ENCODE results near the gene TULP4.
A peak's percentile ranks its signal among the peaks of the same experiment; 100 is the strongest.
"Not testable (repeated sequence)": the region's sequence is repeated elsewhere in the genome, so short reads cannot be mapped to it uniquely, and the experiment has no call there.

Gene TULP4

GRCh38 chr6:158529629-158530028 is 217.4 kb downstream of the TULP4 start:
- DNase-seq (ENCODE audit: low read depth in 2 of 2), result no peak

DNA sequence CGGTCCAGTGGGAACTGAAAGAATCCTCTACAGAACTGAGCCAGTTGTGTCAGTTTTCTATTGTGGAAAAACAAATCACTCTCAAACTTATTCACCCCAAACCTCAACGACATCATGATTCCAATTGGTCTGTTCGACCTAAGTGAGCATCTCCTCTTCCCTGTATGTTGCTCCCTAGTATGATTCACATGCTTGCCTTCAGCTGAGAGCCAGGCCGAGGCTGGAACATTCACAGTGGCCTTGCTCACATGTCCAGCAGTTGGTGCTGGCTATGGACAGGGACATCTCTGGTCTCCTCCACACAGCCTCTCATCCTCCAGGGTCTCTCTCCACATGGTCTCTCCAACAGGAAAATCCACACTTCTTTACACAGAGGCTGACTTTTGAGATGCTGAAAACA is 219.3 kb downstream of the TULP4 start:
- DNase-seq (ENCODE audit: low read depth in 2 of 2), result no peak

DNA sequence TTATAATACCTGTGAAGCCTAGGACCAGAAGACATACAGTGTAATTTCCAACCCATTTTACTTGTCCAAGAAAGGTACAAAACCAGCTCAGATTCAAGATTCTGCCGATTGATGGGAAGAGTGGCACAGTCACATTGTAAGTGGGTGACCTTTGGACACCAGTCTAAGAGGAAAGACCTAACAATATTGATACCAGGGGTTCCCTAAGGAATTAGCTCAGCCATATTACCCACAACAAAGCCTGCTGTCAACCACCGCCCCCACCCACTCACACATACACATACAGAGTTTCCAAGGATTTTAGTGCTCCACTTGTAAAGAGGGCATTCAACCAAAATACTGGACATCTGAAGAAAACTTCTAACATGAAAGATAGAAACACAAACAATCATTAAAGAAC is 219.7 kb downstream of the TULP4 start:
- no peak for DNase-seq (ENCODE audit: low read depth in 2 of 2)

- DNase-seq (ENCODE audit: low read depth in 2 of 2), result peak; percentile 47 to 59
Observed at GRCh38 chr6:158536084-158536890, 224.0 kb downstream of the TULP4 start.

- peak in 1 of 2 donors; percentile 19 for DNase-seq (ENCODE audit: low read depth in 2 of 2)
Observed at GRCh38 chr6:158536891-158537798, 224.9 kb downstream of the TULP4 start.

- no peak for DNase-seq (ENCODE audit: low read depth in 2 of 2)
Observed at GRCh38 chr6:158538741-158539140, 226.5 kb downstream of the TULP4 start.

DNA sequence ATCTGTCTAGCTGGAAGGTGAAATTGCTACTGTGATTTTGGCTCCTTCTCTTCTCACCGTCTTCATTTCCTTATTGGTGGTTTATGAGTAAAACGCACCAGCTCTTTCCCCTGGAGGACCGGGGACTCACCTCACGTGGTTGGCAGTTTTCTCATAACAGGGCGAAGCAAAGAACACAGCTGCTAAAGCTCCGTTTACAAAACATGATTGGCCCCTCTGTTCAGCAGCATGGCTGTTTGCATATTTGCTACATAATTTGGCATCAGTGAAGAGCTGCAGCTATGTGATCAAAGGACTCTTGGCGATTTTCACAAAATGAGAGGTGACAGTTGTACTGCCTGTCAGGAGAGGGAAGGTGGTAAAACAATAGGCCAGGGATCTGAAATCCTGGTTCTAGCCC is 227.1 kb downstream of the TULP4 start:
- DNase-seq (ENCODE audit: low read depth in 2 of 2), result no peak

DNA sequence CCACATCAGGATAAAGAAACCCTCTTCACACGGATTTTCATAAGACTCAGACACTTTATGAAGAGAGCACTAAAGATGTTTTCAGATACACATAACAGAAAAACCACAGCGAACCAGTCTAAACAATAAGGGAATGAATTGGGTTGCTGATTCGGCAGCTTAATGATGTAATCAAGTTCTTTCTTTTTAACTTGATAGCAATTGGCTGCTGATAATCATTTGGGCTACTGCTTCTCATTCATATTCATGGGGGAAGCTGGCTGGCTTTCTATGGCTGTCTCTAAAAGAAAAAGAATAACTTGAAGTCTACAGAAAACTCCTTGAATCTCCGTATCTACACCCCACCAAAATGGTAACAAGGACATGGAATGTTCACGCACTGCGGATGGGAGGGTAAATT is 227.6 kb downstream of the TULP4 start:
- no peak for DNase-seq (ENCODE audit: low read depth in 2 of 2)

DNA sequence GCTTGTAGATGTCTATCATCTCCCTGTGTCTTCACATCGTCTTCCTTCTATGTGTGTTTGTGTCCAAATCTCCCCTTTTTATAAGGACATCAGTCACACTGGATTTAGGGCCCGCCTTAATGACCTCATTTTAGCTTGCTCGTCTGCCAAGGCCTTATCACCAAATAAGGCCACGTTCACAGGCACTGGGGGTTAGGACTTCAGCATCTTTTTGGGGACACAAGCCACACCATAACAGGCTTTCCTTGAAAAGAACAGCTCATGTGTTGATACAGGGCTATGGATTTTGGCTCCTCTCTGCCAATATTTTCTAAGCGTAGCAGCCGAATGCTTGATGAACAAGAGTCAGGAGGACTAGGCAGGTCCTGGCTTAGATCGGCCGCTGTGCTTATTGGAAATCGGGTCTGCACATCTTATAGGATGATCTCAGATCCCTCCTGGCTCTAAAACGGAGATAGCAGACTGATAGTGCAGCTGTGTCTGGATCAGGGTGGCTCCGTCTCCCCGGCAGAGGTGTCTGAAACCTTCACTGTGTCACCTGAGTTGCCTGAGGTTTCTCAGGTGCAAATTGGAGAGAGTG is 231.4 kb downstream of the TULP4 start:
- no peak for DNase-seq (ENCODE audit: low read depth in 2 of 2)

DNA sequence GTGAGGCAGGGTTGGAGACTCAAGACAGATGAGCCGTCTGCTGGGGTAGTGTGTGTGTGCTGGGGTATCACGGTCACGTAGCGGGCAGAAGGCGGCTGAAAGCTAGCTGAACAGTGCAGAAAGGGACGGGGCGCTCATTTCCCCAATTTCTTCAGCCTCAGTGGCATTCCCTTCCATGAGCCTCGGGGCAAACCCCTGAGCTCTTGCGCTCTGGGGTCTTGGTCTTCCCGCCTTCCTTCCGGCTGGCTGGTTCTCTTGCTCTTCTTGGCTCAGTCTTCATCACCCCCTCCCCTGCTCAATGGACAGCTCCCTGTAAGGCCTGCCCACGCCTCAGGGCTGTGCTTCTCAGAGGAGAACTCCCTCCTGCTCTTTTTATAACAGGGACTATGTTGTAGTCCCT is 232.2 kb downstream of the TULP4 start:
- no peak for DNase-seq (ENCODE audit: low read depth in 2 of 2)

DNA sequence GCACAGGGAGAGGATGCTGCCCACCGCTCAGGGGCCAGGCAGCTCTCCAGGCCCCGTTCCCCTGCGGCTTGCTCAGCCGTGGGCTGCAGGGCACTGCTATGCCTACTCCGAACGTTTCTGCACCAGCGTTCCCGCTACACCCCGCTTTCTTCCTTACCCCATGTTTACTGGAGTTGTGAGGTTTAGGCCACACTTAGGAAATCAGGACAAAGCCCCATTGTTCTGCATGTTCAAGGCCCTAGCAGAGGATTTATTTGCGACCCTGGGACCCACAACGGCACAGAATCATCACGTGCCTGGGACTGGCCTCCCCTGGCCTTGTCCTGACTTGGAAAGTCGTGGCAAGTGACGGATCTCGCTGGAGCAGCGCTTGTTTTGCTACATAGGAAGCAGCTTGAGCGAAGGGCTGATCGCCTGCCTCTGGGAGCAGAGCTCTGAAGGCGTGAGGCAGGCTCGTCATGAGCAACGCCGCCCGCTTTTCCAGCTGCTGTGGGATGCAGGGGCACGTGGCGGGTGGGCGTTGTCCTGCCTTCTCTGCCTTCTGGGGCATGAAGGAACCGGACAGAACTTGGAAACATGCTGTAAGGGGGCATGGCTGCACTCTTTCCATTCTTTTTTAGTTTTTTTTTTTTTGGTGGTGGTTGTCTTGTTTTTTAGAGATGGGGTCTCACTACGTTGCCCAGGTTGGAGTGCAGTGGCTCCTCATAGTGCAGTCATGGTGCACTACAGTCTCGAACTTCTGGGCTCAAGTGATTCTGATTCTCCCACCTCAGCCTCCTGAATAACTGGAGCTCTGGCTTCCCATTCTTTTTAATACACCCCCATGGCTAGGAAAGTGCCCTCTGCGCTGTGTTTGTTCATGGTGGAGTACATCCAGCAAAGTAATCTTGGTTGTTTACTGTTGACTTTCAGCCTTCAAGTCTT is 233.0 kb downstream of the TULP4 start:
- no peak for DNase-seq (ENCODE audit: low read depth in 2 of 2)

GRCh38 chr6:158548418-158549161 is 236.3 kb downstream of the TULP4 start:
- no peak for DNase-seq (ENCODE audit: low read depth in 2 of 2)

GRCh38 chr6:158552055-158552795 is 240.0 kb downstream of the TULP4 start:
- DNase-seq (ENCODE audit: low read depth in 2 of 2), result no peak

GRCh38 chr6:158552796-158553138 is 240.5 kb downstream of the TULP4 start:
- DNase-seq (ENCODE audit: low read depth in 2 of 2), result no peak

DNA sequence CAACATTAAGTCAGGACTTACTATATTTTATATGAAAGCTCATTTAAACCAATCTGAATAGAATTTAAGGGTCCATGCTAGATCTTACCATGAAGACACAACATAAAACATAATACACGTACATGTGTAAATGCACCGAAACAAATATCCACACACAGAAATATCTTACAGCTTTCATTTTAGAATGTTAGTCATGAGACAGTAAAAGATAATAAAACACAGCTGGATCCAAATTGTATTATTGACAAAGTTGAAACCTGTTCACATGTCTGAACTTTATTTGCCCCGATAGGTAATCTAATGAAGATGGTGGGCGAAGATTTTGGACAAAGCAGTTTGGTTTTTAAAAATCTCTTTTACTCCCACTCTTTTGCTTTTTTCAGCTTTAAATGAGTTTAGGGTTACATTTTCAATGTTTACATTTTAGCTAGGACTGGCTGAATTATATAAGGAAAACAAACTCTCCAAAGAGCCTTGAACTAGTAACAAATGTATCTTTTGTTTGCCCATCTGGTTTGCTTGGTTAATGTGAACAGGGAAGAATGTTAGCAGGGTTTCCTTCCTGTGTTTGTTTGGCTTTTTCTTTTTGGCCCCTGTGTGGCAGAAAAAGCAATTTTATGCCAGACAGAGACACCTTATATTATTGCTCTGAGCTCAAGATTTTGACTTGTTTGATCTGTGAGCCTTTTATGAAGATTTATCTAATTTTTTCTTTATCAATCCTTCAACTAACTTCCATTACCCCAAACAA is 242.5 kb downstream of the TULP4 start:
- no peak for DNase-seq (ENCODE audit: low read depth in 2 of 2)

- no peak for DNase-seq (ENCODE audit: low read depth in 2 of 2)
Observed at GRCh38 chr6:158556113-158556512, 243.8 kb downstream of the TULP4 start.

GRCh38 chr6:158557110-158557509 is 244.8 kb downstream of the TULP4 start:
- not testable (repeated sequence) for DNase-seq (ENCODE audit: low read depth in 2 of 2)

DNA sequence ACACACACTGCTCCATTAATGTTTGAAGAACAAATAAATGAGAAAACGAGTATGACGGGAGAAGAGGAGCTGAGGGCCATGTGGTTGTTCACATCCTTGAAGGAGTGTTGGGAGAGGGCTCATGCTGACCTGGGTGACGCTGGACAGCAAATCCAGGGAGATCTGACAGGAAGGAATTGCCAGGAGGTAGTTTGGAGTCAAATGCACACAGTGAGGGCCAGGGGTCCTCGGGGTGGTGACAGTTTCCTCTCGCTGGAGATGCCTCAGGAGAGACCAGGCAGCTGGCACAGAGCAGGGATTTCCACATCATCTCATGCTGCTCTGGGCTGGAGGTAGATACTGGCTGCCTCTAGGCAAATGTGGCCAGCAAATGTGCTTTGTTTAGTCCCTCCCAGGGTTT is 245.7 kb downstream of the TULP4 start:
- DNase-seq (ENCODE audit: low read depth in 2 of 2), result no peak

Data from stimulated activated CD4-positive, alpha-beta T cell treated with anti-CD3 and anti-CD28 coated beads, Interleukin-1b, Interleukin-23, amount 100 ng/mL, for 4 hours (primary cell).